ENCODE data around the gene ITPR1. TPM values are rescaled to one million over a fixed set of nuclear protein-coding genes. Genes with fewer than 3 reads are reported as not detected.

The ITPR1 gene
- total and polyA plus RNA-seq, 2 of the 4 experiments (the other 2 are of a cell fraction): 1.8 to 5.7 TPM

GRCh38 chr3:4634894-4635293 lies 141.7 kb downstream of the ITPR1 start:
- no peak overlapping the region for H3K4ac ChIP-seq (ENCODE audit: low read depth, low read length)
- WGBS, 2 experiments (ENCODE audit: extremely low coverage in 2 of 2, insufficient read length in 1 of 2): 90% methylated on average over 4 of the region's 6 CpGs; no CpG with 5 or more reads in 1 of the 2 experiments
- no peak overlapping the region for H2AFZ ChIP-seq (replicated peaks; ENCODE audit: low read length, poor library complexity)
- H2BK5ac ChIP-seq (ENCODE audit: low read depth, low read length, poor library complexity, severe bottlenecking): no peak overlapping the region
- ChIA-PET CTCF (interaction anchor here (1.8 kb wide), 1 partner anchor 7 kb away, joined by 13 read pairs; no protein-coding TSS in a partner anchor), POLR2A (ENCODE audit: unreplicated experiment) (no interaction called here)
- H3K4me3 ChIP-seq (ENCODE audit: insufficient read depth, low read depth, low read length): no peak overlapping the region
- H4K20me1 ChIP-seq (ENCODE audit: insufficient read depth, low read length): no peaks in the 10 kb centered on the region
- H3K23ac ChIP-seq (ENCODE audit: low read depth, low read length): no peak overlapping the region
- no peak overlapping the region for H3K56ac ChIP-seq (ENCODE audit: extremely low read depth, insufficient read depth, low read length)
- H4K91ac ChIP-seq (ENCODE audit: insufficient read depth, low read depth, low read length): no peak overlapping the region
- intact Hi-C loops (cut with micrococcal nuclease) (loop anchor here (5.0 to 10.0 kb wide), 2 partner anchors 48 to 1430 kb away; no protein-coding TSS in a partner anchor), dilution Hi-C loops (cut with HindIII; ENCODE audit: low sequenced_read_pairs, unreplicated experiment) (no loop called here), in situ Hi-C loops (cut with MboI; ENCODE audit: low sequenced_read_pairs) (loop anchor here (5.0 kb wide), 1 partner anchor 278 kb away; no protein-coding TSS in a partner anchor)
- H3K9me3 ChIP-seq (ENCODE audit: control insufficient read depth, insufficient read depth, low read length): no peaks in the 10 kb centered on the region
- no peak overlapping the region for H3K27ac ChIP-seq (ENCODE audit: insufficient read depth, low read length)
- H2BK20ac ChIP-seq (ENCODE audit: low read depth, low read length): no peak overlapping the region
- no peak overlapping the region for H3K4me2 ChIP-seq (ENCODE audit: low read depth, low read length)
- H4K5ac ChIP-seq (ENCODE audit: low read depth, low read length): no peak overlapping the region
- TF ChIP-seq RCOR1 (IDR thresholded peaks at IDR 0.05; ENCODE audit: insufficient replicate concordance, low read length): no peak
- TF ChIP-seq POLR2A (IDR thresholded peaks at IDR 0.05; ENCODE audit: low read depth, low read length): no peak
- no peak for TF ChIP-seq CTCF (conservative IDR thresholded peaks at IDR 0.05; ENCODE audit: low read depth, low read length)
- TF ChIP-seq CHD1 (IDR thresholded peaks at IDR 0.05; ENCODE audit: low read depth, low read length): no peak
- no peak for TF ChIP-seq ELK1 (IDR thresholded peaks at IDR 0.05; ENCODE audit: borderline replicate concordance, low read depth, low read length)
- no peak overlapping the region for H4K8ac ChIP-seq (ENCODE audit: low read depth in 2 of 2, low read length in 2 of 2)
- no peaks in the 10 kb centered on the region for H3K4me1 ChIP-seq (ENCODE audit: control insufficient read depth, insufficient read depth, low read length)
- no TSS peak for BruUV-seq (replicated peaks)
- H3K9ac ChIP-seq (ENCODE audit: low read depth, low read length): no peak overlapping the region
- H3K79me1 ChIP-seq (ENCODE audit: low read depth in 1 of 2, low read length in 2 of 2): no peaks in the 10 kb centered on the region
- DNase-seq (no peak), ATAC-seq (ENCODE audit: low read depth) (no peak)
- H2BK15ac ChIP-seq (ENCODE audit: low read depth, low read length): no peak overlapping the region
- H3K27me3 ChIP-seq (ENCODE audit: control insufficient read depth, insufficient read depth, low read length): no peaks in the 10 kb centered on the region
- no peak overlapping the region for H3K18ac ChIP-seq (ENCODE audit: low read depth, low read length)
- H2AK9ac ChIP-seq (replicated peaks; ENCODE audit: low read depth, low read length, poor library complexity): no peak overlapping the region
- H3K36me3 ChIP-seq (ENCODE audit: control insufficient read depth, insufficient read depth, low read length): no peaks in the 10 kb centered on the region
- H3K14ac ChIP-seq (replicated peaks; ENCODE audit: low read depth, low read length): no peak overlapping the region
- H3K9me1 ChIP-seq (ENCODE audit: insufficient read depth, low read length): no peaks in the 10 kb centered on the region
- H2AK5ac ChIP-seq (ENCODE audit: low read depth, low read length): no peak overlapping the region
- H2BK120ac ChIP-seq (ENCODE audit: low read depth, low read length): no peak overlapping the region
